ENCODE results near the gene FOXP3. TPM values are rescaled to one million over a fixed set of nuclear protein-coding genes. Genes with fewer than 3 reads are reported as not detected.
A peak's percentile ranks its signal among the peaks of the same experiment; 100 is the strongest.

FOXP3 gene
- total RNA-seq, 1 donor from 2014 or later, result 1.5 TPM

DNA sequence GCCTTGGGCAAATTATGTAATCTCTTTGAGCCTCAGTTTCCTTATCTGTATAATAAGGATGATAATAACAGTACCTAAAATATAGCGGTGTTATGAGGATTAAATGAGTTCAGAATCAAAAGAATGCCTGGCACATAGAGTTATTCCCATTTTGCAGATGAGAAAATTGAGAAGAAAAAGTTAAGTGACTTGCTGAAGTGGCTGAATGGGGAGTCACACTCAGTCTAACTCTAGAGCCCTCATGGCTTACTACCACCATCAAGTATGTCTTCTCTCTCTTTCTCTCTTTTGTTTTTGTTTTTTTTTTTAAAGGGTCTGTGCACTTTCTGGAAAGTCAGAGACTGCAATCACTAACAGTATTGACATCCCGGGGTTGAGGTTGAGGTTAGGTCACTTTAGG is 32.0 kb downstream of the FOXP3 start:
- no peak overlapping the region for H3K4me3 ChIP-seq
- intact Hi-C loops (cut with DNase I), result no loop called here
- DNase-seq (ENCODE audit: extremely low spot score in 2 of 2), result no peak
- H3K9me3 ChIP-seq, result no peaks in the 10 kb centered on the region
- no peaks in the 10 kb centered on the region for H3K27me3 ChIP-seq
- no peak overlapping the region for H3K27ac ChIP-seq
- H3K4me1 ChIP-seq, result no peaks in the 10 kb centered on the region
- H3K36me3 ChIP-seq, result no peaks in the 10 kb centered on the region
- TF ChIP-seq POLR2AphosphoS5 (IDR thresholded peaks at IDR 0.05; ENCODE audit: insufficient read depth in 1 of 2, low read depth in 1 of 2) (no peak), POLR2A (IDR thresholded peaks at IDR 0.05) (no peak)
- TF ChIP-seq, protein P1, sequence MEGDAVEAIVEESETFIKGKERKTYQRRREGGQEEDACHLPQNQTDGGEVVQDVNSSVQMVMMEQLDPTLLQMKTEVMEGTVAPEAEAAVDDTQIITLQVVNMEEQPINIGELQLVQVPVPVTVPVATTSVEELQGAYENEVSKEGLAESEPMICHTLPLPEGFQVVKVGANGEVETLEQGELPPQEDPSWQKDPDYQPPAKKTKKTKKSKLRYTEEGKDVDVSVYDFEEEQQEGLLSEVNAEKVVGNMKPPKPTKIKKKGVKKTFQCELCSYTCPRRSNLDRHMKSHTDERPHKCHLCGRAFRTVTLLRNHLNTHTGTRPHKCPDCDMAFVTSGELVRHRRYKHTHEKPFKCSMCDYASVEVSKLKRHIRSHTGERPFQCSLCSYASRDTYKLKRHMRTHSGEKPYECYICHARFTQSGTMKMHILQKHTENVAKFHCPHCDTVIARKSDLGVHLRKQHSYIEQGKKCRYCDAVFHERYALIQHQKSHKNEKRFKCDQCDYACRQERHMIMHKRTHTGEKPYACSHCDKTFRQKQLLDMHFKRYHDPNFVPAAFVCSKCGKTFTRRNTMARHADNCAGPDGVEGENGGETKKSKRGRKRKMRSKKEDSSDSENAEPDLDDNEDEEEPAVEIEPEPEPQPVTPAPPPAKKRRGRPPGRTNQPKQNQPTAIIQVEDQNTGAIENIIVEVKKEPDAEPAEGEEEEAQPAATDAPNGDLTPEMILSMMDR (IDR thresholded peaks at IDR 0.05), result no peak

DNA sequence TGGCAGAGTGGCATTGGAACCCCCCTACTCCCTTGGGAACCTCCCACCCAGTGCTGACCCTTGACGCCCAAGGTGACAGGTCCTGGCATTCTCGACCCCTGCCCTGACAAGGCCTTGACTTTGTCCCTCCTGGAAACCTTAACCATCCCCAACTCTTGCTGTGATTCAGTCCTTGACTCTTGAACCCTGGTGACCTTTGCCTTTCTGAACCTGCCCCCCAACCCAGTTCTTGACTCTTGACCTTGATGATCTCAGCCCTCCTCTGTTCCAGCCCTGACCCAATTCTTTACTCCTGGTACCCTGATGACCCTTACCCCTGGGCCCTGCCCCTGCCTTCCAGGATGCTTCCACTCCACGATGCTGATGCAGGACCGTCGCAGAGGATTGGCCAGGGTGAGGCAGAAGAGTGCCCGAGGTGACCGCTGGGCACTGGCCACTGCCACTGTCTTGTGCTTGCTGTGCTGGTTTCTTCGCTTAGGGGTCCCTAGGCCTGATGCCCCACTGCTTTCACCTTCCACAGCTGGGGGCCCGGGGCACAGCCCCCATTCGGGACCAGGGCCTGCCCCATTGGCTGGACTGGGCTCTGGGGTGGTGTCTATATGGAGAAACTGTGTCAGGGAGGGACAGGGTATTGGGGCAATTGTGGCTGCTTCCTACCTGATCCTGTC is 33.0 kb downstream of the FOXP3 start:
- H3K9me3 ChIP-seq, result no peaks in the 10 kb centered on the region
- no peaks in the 10 kb centered on the region for H3K4me1 ChIP-seq
- H3K27ac ChIP-seq, result no peak overlapping the region
- no peaks in the 10 kb centered on the region for H3K36me3 ChIP-seq
- no peak for DNase-seq (ENCODE audit: extremely low spot score in 2 of 2)
- intact Hi-C loops (cut with DNase I), result no loop called here
- no peak overlapping the region for H3K4me3 ChIP-seq
- H3K27me3 ChIP-seq, result no peaks in the 10 kb centered on the region
- TF ChIP-seq POLR2A (IDR thresholded peaks at IDR 0.05) (no peak), POLR2AphosphoS5 (IDR thresholded peaks at IDR 0.05; ENCODE audit: insufficient read depth in 1 of 2, low read depth in 1 of 2) (no peak)
- TF ChIP-seq, protein P1 (IDR thresholded peaks at IDR 0.05), result no peak

DNA sequence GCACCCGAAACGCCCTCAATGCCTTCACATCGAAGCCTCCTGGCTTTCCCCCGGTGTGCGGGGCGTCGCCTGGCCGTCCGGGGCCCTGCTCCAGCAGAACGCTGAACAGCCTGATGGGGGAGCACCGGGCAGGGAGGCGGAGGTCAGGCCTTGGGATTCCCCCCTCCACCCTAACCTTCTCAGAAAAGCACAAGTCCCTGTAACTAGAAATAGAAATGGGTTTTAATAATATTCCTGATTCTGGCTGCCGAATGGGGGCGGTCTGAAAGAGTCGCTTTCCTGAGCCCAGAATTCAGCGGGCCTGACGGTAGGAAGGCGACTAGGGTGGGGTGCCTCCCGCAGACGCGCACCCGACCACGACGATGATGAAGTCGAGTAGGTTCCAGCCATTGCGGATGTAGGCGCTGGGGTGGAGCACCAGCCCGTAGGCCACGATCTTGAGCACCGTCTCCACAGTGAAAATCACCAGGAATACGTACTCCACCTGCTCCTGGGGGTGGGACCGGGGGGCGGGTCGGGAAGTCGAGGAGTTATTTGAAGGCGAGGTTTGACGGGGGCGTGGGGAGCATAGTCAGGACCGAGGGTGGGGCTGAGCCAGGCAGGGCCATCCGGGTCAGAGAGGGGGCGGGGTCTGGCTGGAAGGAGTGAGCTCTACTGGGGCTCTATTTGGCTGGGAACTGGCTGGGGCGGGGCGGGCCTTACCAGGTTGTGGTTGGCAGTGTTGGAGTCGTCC is 33.8 kb downstream of the FOXP3 start:
- Histone ChIP-seq H3K27me3 (no peaks in the 10 kb centered on the region), H3K27ac (no peak overlapping the region), H3K9me3 (no peaks in the 10 kb centered on the region), H3K36me3 (no peaks in the 10 kb centered on the region), H3K4me3 (peak overlapping the region; percentile 21 to 29), H3K4me1 (no peaks in the 10 kb centered on the region)
- DNase-seq (ENCODE audit: extremely low spot score in 2 of 2), result no peak
- intact Hi-C loops (cut with DNase I), result no loop called here
- TF ChIP-seq, protein P1 (IDR thresholded peaks at IDR 0.05), result no peak

DNA sequence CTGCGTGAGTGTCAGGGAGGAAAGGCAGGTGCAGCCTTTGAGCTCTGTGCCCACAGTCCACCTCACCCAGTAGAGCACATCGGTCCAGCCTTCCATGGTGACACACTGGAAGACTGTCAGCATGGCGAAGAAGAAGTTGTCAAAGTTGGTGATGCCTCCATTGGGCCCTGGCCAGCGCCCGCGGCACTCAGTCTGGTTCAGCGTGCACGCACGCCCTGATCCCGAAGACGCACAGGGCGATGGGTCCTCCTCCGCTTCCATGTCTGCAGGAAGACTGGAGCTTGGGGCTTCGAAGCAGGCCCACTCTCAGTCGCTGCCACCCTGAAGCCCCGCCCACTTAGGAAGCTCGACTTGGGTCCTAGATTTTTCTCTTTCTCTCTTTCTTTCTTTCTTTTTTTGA is 36.3 kb downstream of the FOXP3 start:
- TF ChIP-seq, protein P1 (IDR thresholded peaks at IDR 0.05), result no peak
- TF ChIP-seq POLR2AphosphoS5 (IDR thresholded peaks at IDR 0.05; ENCODE audit: insufficient read depth in 1 of 2, low read depth in 1 of 2), result no peak
- no peak for TF ChIP-seq POLR2A (IDR thresholded peaks at IDR 0.05)
- DNase-seq (ENCODE audit: extremely low spot score in 2 of 2), result no peak
- no peaks in the 10 kb centered on the region for H3K27me3 ChIP-seq
- intact Hi-C loops (cut with DNase I), result no loop called here
- no peaks in the 10 kb centered on the region for H3K9me3 ChIP-seq
- no peak overlapping the region for H3K27ac ChIP-seq
- H3K4me3 ChIP-seq, result no peak overlapping the region
- no peaks in the 10 kb centered on the region for H3K4me1 ChIP-seq
- H3K36me3 ChIP-seq, result no peaks in the 10 kb centered on the region

DNA sequence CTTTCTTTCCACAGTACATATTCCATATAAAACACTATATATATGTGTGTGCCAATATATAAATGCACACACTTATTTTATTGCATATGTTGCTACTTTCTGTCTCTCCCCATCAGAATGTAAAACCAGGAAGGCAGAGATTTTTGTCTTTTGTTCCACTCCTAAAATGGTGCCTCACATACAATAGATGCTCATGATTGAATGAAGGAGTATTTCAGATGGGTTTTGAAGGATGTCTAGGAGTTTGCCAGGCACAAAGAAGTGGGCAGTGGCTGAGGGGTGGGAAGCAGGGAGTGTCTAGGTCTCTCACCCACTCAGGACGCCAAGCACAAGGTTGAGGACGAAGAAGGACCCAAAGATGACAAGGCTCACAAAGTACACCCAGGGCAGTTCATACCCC is 36.8 kb downstream of the FOXP3 start:
- Histone ChIP-seq H3K27ac (no peak overlapping the region), H3K27me3 (no peaks in the 10 kb centered on the region), H3K4me1 (no peaks in the 10 kb centered on the region), H3K36me3 (no peaks in the 10 kb centered on the region), H3K4me3 (no peak overlapping the region), H3K9me3 (no peaks in the 10 kb centered on the region)
- TF ChIP-seq, protein P1 (IDR thresholded peaks at IDR 0.05), result no peak
- TF ChIP-seq POLR2A (IDR thresholded peaks at IDR 0.05), result no peak
- TF ChIP-seq POLR2AphosphoS5 (IDR thresholded peaks at IDR 0.05; ENCODE audit: insufficient read depth in 1 of 2, low read depth in 1 of 2), result no peak
- DNase-seq (ENCODE audit: extremely low spot score in 2 of 2), result no peak
- intact Hi-C loops (cut with DNase I), result no loop called here

Measured in vagina (tissue), 2 donors.